PC-3 (cell line): ENCODE data around the gene CHIA. TPM values are rescaled to one million over a fixed set of nuclear protein-coding genes. Genes with fewer than 3 reads are reported as not detected.

Source experiments
- ATAC-seq: fragments of 200-7000 bp; cut with Tn5 transposase; 2 replicates; pipeline ENCODE4 v1.9.1; 2020; ENCODE audit warnings: mild to moderate bottlenecking, moderate library complexity
- BruUV-seq: library from RNA; stranded (reverse); fragments of 400-500 nt; replicated peaks from 2 replicates; lab custom pipeline; 2021; lab: Mats Ljungman, UMichigan
- CTCF ChIA-PET: fragments of 300-600 bp; sonication (Branson Sonifier 250); formaldehyde crosslinking; loops from one replicate; lab custom pipeline; 2022; ENCODE audit warnings: antibody characterized with exemption; lab: Charles Lee
- POLR2A ChIA-PET: fragments of 300-600 bp; sonication (Branson Sonifier 250); formaldehyde crosslinking; loops from one replicate; lab custom pipeline; 2022; ENCODE audit warnings: antibody characterized with exemption; ENCODE audit not compliant: unreplicated experiment; lab: Charles Lee
- DNase-seq: peaks from one replicate; pipeline ENCODE4 v3.0.0-alpha.2; 2015
- H2AFZ ChIP-seq: fragments of 300-600 bp; sonication (generic); 2 replicates; pipeline ENCODE4 v1.6.0; 2016; ENCODE audit warnings: antibody characterized with exemption, low read length
- H3F3A ChIP-seq: fragments of 300-600 bp; sonication (generic); one replicate; pipeline ENCODE4 v1.6.0; 2017; ENCODE audit warnings: antibody characterized with exemption, low read length, control low read depth, mild to moderate bottlenecking; ENCODE audit not compliant: unreplicated experiment
- H3K27ac ChIP-seq: fragments of 300-600 bp; sonication (generic); 2 replicates; pipeline ENCODE4 v1.5.1; 2016; ENCODE audit warnings: mild to moderate bottlenecking, low read length
- H3K27me3 ChIP-seq: fragments of 300-600 bp; sonication (generic); 2 replicates; pipeline ENCODE4 v1.6.1; 2016; ENCODE audit warnings: low read length, mixed read lengths
- H3K36me3 ChIP-seq: fragments of 300-600 bp; sonication (generic); 2 replicates; pipeline ENCODE4 v1.6.1; 2016; ENCODE audit warnings: low read depth, mixed run types, low read length, mixed read lengths
- H3K4me1 ChIP-seq: fragments of 300-600 bp; sonication (generic); 2 replicates; pipeline ENCODE4 v1.5.1; 2016; ENCODE audit warnings: low read length; ENCODE audit not compliant: insufficient read depth
- H3K4me2 ChIP-seq: fragments of 300-600 bp; sonication (generic); 2 replicates; pipeline ENCODE4 v1.6.0; 2016; ENCODE audit warnings: low read length
- H3K4me3 ChIP-seq: fragments of 300-600 bp; sonication (generic); 2 replicates; pipeline ENCODE4 v1.5.1; 2016; ENCODE audit warnings: mild to moderate bottlenecking, low read length, mixed read lengths
- H3K79me2 ChIP-seq: fragments of 300-600 bp; sonication (generic); 2 replicates; pipeline ENCODE4 v1.6.1; 2017; ENCODE audit warnings: low read length, mixed read lengths
- H3K9ac ChIP-seq: fragments of 300-600 bp; sonication (generic); 2 replicates; pipeline ENCODE4 v1.6.0; 2016; ENCODE audit warnings: mild to moderate bottlenecking, low read length
- H3K9me2 ChIP-seq: fragments of 300-600 bp; sonication (generic); replicated peaks from 2 replicates; pipeline ENCODE4 v1.6.1; 2016; ENCODE audit warnings: mixed run types, low read length, mixed read lengths
- H3K9me3 ChIP-seq: fragments of 300-600 bp; sonication (generic); 2 replicates; pipeline ENCODE4 v1.6.1; 2016; ENCODE audit warnings: low read length, mixed read lengths
- H4K20me1 ChIP-seq: fragments of 300-600 bp; sonication (generic); 2 replicates; pipeline ENCODE4 v1.6.1; 2016; ENCODE audit warnings: low read length, mixed read lengths
- CTCF ChIP-seq: fragments of 300-600 bp; sonication (generic); conservative IDR thresholded peaks from 2 replicates; pipeline ENCODE4 v1.5.1; 2017; ENCODE audit warnings: antibody characterized with exemption, low read depth, mild to moderate bottlenecking, low read length
- EZH2 ChIP-seq: fragments of 300-600 bp; sonication (generic); IDR thresholded peaks from one replicate; pipeline ENCODE4 v1.6.1; 2017; ENCODE audit warnings: antibody characterized with exemption, mild to moderate bottlenecking, low read length; ENCODE audit not compliant: unreplicated experiment
- EZH2phosphoT487 ChIP-seq: fragments of 300-600 bp; sonication (generic); IDR thresholded peaks from 2 replicates; pipeline ENCODE4 v1.6.1; 2018; ENCODE audit warnings: mild to moderate bottlenecking, antibody characterized with exemption, low read length, borderline replicate concordance
- intact Hi-C: fragments of 100-400 bp; cut with micrococcal nuclease; formaldehyde crosslinking; loops from 2 replicates; pipeline ENCODE4 v1.9.0; 2023
- total RNA-seq: library from RNA; depleted of rRNA; stranded (reverse); fragments of >200 nt; gene quantifications from 2 replicates; pipeline ENCODE4 v1.2.3, GENCODE V29; 2014

The CHIA gene
- total RNA-seq, 1 experiment from 2014 or later: not detected

DNA sequence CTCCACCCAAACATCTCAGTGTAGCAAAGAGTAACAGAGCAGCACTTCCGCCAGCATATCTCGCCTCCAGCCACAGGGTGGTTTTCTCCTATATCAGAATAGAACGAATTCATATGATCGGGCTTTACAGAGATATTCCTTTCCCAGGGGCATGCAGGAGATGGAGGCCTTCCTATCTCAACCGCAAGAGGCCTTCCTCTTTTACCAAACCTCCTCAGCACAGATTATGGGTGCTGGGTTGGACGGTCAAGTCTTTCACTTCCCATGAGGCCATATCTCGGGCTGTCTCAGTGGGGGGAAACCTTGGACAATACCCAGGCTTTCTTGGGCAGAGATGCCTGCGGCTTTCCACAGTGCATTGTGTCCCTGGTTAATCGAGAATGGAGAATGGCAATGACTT, 71.1 kb downstream of the CHIA start:
- no peaks in the 10 kb centered on the region for H3K9me3 ChIP-seq
- TF ChIP-seq EZH2phosphoT487: no peak
- no peak for TF ChIP-seq EZH2
- TF ChIP-seq CTCF: no peak
- no peaks in the 10 kb centered on the region for H3K79me2 ChIP-seq
- DNase-seq (no peak), ATAC-seq (no peak)
- H3K4me1 ChIP-seq: no peaks in the 10 kb centered on the region
- ChIA-PET POLR2A (no interaction called here), CTCF (no interaction called here)
- H3K4me3 ChIP-seq: no peak overlapping the region
- no peak overlapping the region for H3K27ac ChIP-seq
- no peak overlapping the region for H3K9ac ChIP-seq
- H3K4me2 ChIP-seq: no peak overlapping the region
- intact Hi-C loops: no loop called here
- BruUV-seq: no TSS peak
- 0 out of 2 replicates have a peak, but pooled peaks cover 3% of the 10 kb centered on the region for H3K9me2 ChIP-seq
- no peaks in the 10 kb centered on the region for H3F3A ChIP-seq
- peaks cover 48% of the 10 kb centered on the region for H3K27me3 ChIP-seq
- H3K36me3 ChIP-seq: no peaks in the 10 kb centered on the region
- H4K20me1 ChIP-seq: no peaks in the 10 kb centered on the region
- H2AFZ ChIP-seq: no peak overlapping the region

GRCh38 chr1:111364690-111365089, 74.0 kb downstream of the CHIA start:
- Histone ChIP-seq H3K9me3 (no peaks in the 10 kb centered on the region), H3K4me3 (no peak overlapping the region), H3K27ac (no peak overlapping the region), H3K9ac (no peak overlapping the region), H3F3A (no peaks in the 10 kb centered on the region), H4K20me1 (no peaks in the 10 kb centered on the region), H3K9me2 (no peaks in the 10 kb centered on the region), H2AFZ (no peak overlapping the region), H3K4me2 (no peak overlapping the region), H3K79me2 (no peaks in the 10 kb centered on the region), H3K36me3 (no peaks in the 10 kb centered on the region), H3K27me3 (peaks cover 63% of the 10 kb centered on the region), H3K4me1 (no peaks in the 10 kb centered on the region)
- intact Hi-C loops: no loop called here
- ATAC-seq (no peak), DNase-seq (no peak)
- ChIA-PET POLR2A (no interaction called here), CTCF (no interaction called here)
- TF ChIP-seq EZH2 (no peak), EZH2phosphoT487 (no peak), CTCF (no peak)
- BruUV-seq: no TSS peak

- Histone ChIP-seq H3K4me3 (no peak overlapping the region), H2AFZ (no peak overlapping the region), H3K9ac (no peak overlapping the region), H3F3A (no peaks in the 10 kb centered on the region), H4K20me1 (no peaks in the 10 kb centered on the region), H3K79me2 (no peaks in the 10 kb centered on the region), H3K36me3 (no peaks in the 10 kb centered on the region), H3K4me1 (no peaks in the 10 kb centered on the region), H3K27me3 (peaks cover 71% of the 10 kb centered on the region), H3K9me2 (no peaks in the 10 kb centered on the region), H3K27ac (no peak overlapping the region), H3K9me3 (no peaks in the 10 kb centered on the region), H3K4me2 (no peak overlapping the region)
- BruUV-seq: no TSS peak
- TF ChIP-seq EZH2phosphoT487 (no peak), EZH2 (no peak), CTCF (no peak)
- DNase-seq (no peak), ATAC-seq (no peak)
- POLR2A ChIA-PET: no interaction called here
- CTCF ChIA-PET: no interaction called here
- intact Hi-C loops: no loop called here
Measured at GRCh38 chr1:111366256-111366655, 75.6 kb downstream of the CHIA start.
